ENCODE measurements around the gene APBB2. TPM values are rescaled to one million over a fixed set of nuclear protein-coding genes. Genes with fewer than 3 reads are reported as not detected.

The APBB2 gene
- polyA plus RNA-seq, 3 donors: 0.15 to 0.33 TPM; not detected in 1

DNA sequence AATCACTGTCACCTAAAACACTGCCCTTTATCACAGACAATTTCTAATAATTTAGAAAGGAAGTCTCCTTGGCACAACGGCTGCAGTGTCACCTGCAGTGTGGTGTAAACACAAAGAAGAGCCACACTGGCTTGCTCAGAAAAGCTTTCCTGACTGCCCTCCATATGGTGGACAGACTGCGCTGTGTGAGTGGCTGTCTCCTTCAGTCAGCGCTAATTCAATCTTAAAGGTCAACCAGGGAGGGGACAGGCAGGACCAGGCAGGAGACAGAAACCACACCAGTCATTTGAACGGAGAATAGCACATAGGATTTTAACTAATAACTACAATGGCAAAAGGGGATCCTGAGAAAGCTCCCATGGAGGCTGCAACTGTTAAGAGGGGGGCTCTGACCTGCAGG is 332.5 kb downstream of the APBB2 start:
- H2AFZ ChIP-seq (ENCODE audit: insufficient read depth, low read depth, low read length, poor library complexity, severe bottlenecking): no peak overlapping the region
- H3K36me3 Mint-ChIP-seq: peaks cover 0 to 8% of the 10 kb centered on the region in 2 donors
- no peak for TF ChIP-seq CTCF (IDR thresholded peaks at IDR 0.05)
- H3K9me3 ChIP-seq (replicated peaks in 1 of 2; ENCODE audit: control insufficient read depth in 1 of 2, insufficient read depth in 1 of 2, low read length in 2 of 2): no peaks in the 10 kb centered on the region
- H3K4me3 Mint-ChIP-seq: no peak overlapping the region
- H3K4me2 ChIP-seq (replicated peaks; ENCODE audit: extremely low read depth, low read length, poor library complexity, severe bottlenecking): no peak overlapping the region
- no peaks in the 10 kb centered on the region for H3K36me3 ChIP-seq (replicated peaks in 1 of 2; ENCODE audit: control insufficient read depth in 1 of 2, insufficient read depth in 2 of 2, low read length in 2 of 2)
- H3K4me1 Mint-ChIP-seq: peaks cover 6% of the 10 kb centered on the region
- H3K9ac ChIP-seq (ENCODE audit: insufficient read depth, low read length, poor library complexity, severe bottlenecking): no peak overlapping the region
- H3K4me1 ChIP-seq (ENCODE audit: control insufficient read depth in 1 of 2, insufficient read depth in 2 of 2, low read length in 2 of 2): no peaks in the 10 kb centered on the region
- WGBS (ENCODE audit: insufficient coverage): 95% methylated on average over 3 of the region's 4 CpGs
- H3K9me3 Mint-ChIP-seq: no peaks in the 10 kb centered on the region
- H3K27me3 Mint-ChIP-seq (ENCODE audit: low read depth in 3 of 3): peaks cover 1 to 2% (median 1%) of the 10 kb centered on the region in 3 donors
- H3K4me3 ChIP-seq (replicated peaks in 1 of 3; ENCODE audit: low read depth in 2 of 3, low read length in 3 of 3): no peak overlapping the region
- H3K27me3 ChIP-seq (ENCODE audit: control insufficient read depth in 2 of 2, insufficient read depth in 2 of 2, low read length in 2 of 2): no peaks in the 10 kb centered on the region
- H4K20me1 ChIP-seq (ENCODE audit: insufficient read depth, low read length): no peaks in the 10 kb centered on the region
- no peaks in the 10 kb centered on the region for H3K79me2 ChIP-seq (ENCODE audit: insufficient read depth, low read length)
- DNase-seq: no peak
- no peak overlapping the region for H3K27ac ChIP-seq (ENCODE audit: low read depth in 1 of 2, low read length in 2 of 2)
- no peak overlapping the region for H3K27ac Mint-ChIP-seq
- intact Hi-C loops (cut with micrococcal nuclease): no loop called here

DNA sequence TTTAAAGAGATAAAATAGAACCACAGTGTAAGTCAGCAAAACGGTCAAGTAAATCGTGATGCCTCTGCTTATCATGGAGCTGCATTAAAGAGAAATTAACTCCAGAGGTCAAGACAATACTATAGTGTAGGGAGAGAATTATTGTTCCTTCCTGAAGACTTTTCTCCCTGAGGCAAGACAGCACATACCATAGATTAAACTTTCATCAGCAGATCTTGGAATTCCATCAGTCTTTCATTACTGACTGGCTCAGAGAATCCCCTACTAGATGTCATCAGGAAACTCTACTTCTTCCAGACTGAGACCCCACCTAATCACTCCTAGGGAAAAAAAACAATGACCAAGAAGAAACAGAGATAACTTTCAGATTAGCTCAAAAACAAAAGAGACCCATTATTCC is 333.2 kb downstream of the APBB2 start:
- Mint-ChIP-seq H3K36me3 (peaks cover 0 to 8% of the 10 kb centered on the region in 2 donors), H3K9me3 (no peaks in the 10 kb centered on the region), H3K27me3 (ENCODE audit: low read depth in 3 of 3) (peaks cover 1 to 2% (median 1%) of the 10 kb centered on the region in 3 donors), H3K4me3 (no peak overlapping the region), H3K27ac (no peak overlapping the region), H3K4me1 (peaks cover 6% of the 10 kb centered on the region)
- no peaks in the 10 kb centered on the region for H3K4me1 ChIP-seq (ENCODE audit: control insufficient read depth in 1 of 2, insufficient read depth in 2 of 2, low read length in 2 of 2)
- no peaks in the 10 kb centered on the region for H4K20me1 ChIP-seq (ENCODE audit: insufficient read depth, low read length)
- no peaks in the 10 kb centered on the region for H3K79me2 ChIP-seq (ENCODE audit: insufficient read depth, low read length)
- no peaks in the 10 kb centered on the region for H3K27me3 ChIP-seq (ENCODE audit: control insufficient read depth in 2 of 2, insufficient read depth in 2 of 2, low read length in 2 of 2)
- WGBS (ENCODE audit: insufficient coverage): no CpG with 5 or more reads among the region's 2 CpGs
- no peak overlapping the region for H3K4me3 ChIP-seq (replicated peaks in 1 of 3; ENCODE audit: low read depth in 2 of 3, low read length in 3 of 3)
- H3K9ac ChIP-seq (ENCODE audit: insufficient read depth, low read length, poor library complexity, severe bottlenecking): no peak overlapping the region
- intact Hi-C loops (cut with micrococcal nuclease): no loop called here
- no peak for DNase-seq
- TF ChIP-seq CTCF (IDR thresholded peaks at IDR 0.05): no peak
- H3K4me2 ChIP-seq (replicated peaks; ENCODE audit: extremely low read depth, low read length, poor library complexity, severe bottlenecking): no peak overlapping the region
- no peaks in the 10 kb centered on the region for H3K36me3 ChIP-seq (replicated peaks in 1 of 2; ENCODE audit: control insufficient read depth in 1 of 2, insufficient read depth in 2 of 2, low read length in 2 of 2)
- H3K9me3 ChIP-seq (replicated peaks in 1 of 2; ENCODE audit: control insufficient read depth in 1 of 2, insufficient read depth in 1 of 2, low read length in 2 of 2): no peaks in the 10 kb centered on the region
- H2AFZ ChIP-seq (ENCODE audit: insufficient read depth, low read depth, low read length, poor library complexity, severe bottlenecking): no peak overlapping the region
- H3K27ac ChIP-seq (ENCODE audit: low read depth in 1 of 2, low read length in 2 of 2): no peak overlapping the region
